Globus pallidus (tissue), 1 donor: ENCODE results near the gene KRTAP15-1.

ENCODE experiments used
- DNase-seq: peaks from one replicate; pipeline ENCODE4 v3.0.0-alpha.2; 2015; ENCODE audit warnings: low spot score

KRTAP15-1 gene

GRCh38 chr21:30487336-30487735 lies 47.3 kb downstream of the KRTAP15-1 start, which contains the start of gene KRTAP19-2:
Gene KRTAP19-2, minus strand, starts transcription at chr21:30487436. Its CDS starts 88 bp downstream, at chr21:30487348.
- no peak for DNase-seq
